OCI-LY7 (cell line): Measurements from ENCODE around the gene TPST1.

Experiments used
- EZH2phosphoT487 ChIP-seq: fragments of 200-600 bp; sonication (generic); IDR thresholded peaks from 2 replicates; pipeline ENCODE4 v1.6.1; 2018; ENCODE audit warnings: low read depth, borderline replicate concordance, mild to moderate bottlenecking, mixed run types, antibody characterized with exemption, low read length, moderate library complexity, mixed read lengths
- TF ChIP-seq, protein P1 (sequence below): fragments of 200-600 bp; sonication (generic); conservative IDR thresholded peaks from 2 replicates; pipeline ENCODE4 v1.5.1; 2014; ENCODE audit warnings: mild to moderate bottlenecking, antibody characterized with exemption, low read length, moderate library complexity, mixed read lengths

DNA sequence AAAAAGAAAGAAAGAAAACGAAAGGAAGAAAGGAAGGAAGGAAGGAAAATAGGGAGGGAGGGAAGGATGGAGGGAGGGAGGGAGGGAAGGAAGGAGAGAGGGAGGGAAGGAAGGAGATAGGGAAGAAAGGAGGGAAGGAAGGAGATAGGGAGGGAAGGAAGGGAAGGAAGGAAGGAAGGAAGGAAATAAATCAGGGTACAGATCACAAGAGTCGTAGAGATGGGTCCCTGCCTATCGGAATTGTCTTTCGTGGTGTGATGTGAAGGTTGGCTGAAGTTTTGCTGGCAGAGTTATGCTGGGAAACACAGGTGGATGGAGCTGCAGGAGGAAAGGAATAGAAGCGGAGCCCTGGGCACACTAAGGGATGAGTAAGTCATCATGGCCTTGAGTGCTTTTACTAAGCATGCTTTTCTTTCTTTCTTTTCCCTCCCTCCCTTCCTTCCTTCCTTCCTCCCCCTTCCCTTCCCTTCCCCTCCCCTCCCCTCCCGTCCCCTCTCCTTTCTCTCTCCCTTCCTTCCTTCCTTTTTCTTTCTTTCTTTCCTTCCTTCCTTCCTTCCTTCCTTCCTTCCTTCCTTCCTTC is 11.9 kb upstream of the TPST1 start:
- TF ChIP-seq, protein P1, sequence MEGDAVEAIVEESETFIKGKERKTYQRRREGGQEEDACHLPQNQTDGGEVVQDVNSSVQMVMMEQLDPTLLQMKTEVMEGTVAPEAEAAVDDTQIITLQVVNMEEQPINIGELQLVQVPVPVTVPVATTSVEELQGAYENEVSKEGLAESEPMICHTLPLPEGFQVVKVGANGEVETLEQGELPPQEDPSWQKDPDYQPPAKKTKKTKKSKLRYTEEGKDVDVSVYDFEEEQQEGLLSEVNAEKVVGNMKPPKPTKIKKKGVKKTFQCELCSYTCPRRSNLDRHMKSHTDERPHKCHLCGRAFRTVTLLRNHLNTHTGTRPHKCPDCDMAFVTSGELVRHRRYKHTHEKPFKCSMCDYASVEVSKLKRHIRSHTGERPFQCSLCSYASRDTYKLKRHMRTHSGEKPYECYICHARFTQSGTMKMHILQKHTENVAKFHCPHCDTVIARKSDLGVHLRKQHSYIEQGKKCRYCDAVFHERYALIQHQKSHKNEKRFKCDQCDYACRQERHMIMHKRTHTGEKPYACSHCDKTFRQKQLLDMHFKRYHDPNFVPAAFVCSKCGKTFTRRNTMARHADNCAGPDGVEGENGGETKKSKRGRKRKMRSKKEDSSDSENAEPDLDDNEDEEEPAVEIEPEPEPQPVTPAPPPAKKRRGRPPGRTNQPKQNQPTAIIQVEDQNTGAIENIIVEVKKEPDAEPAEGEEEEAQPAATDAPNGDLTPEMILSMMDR, result no peak
- no peak for TF ChIP-seq EZH2phosphoT487
